Brain microvascular endothelial cell (primary cell): ENCODE results near the gene TAOK2.
A peak's percentile ranks its signal among the peaks of the same experiment; 100 is the strongest.

ENCODE experiments used
- DNase-seq: peaks from one replicate; pipeline ENCODE4 v3.0.0-alpha.2; 2020
- H3K27ac ChIP-seq: fragments of 250-450 bp; sonication (Bioruptor Pico); 2 replicates; pipeline ENCODE4 v1.5.1; 2020; ENCODE audit warnings: mild to moderate bottlenecking, moderate library complexity
- H3K27me3 ChIP-seq: fragments of 250-450 bp; sonication (Bioruptor Pico); replicated peaks from 2 replicates; pipeline ENCODE4 v1.5.1; 2020; ENCODE audit warnings: mild to moderate bottlenecking
- H3K36me3 ChIP-seq: fragments of 250-450 bp; sonication (Bioruptor Pico); replicated peaks from 2 replicates; pipeline ENCODE4 v1.5.1; 2020; ENCODE audit warnings: mild to moderate bottlenecking
- H3K4me3 ChIP-seq: 2 replicates; pipeline ENCODE4 v1.5.1; 2011; ENCODE audit warnings: low read depth, mild to moderate bottlenecking, control low read depth, low read length, moderate library complexity
- CTCF ChIP-seq: IDR thresholded peaks from 2 replicates; pipeline ENCODE4 v1.5.1; 2011; ENCODE audit warnings: low read depth, mild to moderate bottlenecking, moderate library complexity, low read length, control low read depth, inconsistent platforms; ENCODE audit errors: missing control alignments
- in situ Hi-C: cut with HindIII; loops from 2 replicates; pipeline ENCODE4 v1.10.0; 2017; ENCODE audit warnings: low sequenced_read_pairs, low pct_ligation_motif_present

The TAOK2 gene

GRCh38 chr16:29974291-29975133, 844 bp downstream of the TAOK2 start:
- H3K36me3 ChIP-seq, result peaks cover 26% of the 10 kb centered on the region
- DNase-seq, result no peak
- H3K27ac ChIP-seq, result peak overlapping the region; percentile 41
- in situ Hi-C loops, result no loop called here
- no peaks in the 10 kb centered on the region for H3K27me3 ChIP-seq
- H3K4me3 ChIP-seq, result peak overlapping the region; percentile 92
- no peak for TF ChIP-seq CTCF

- TF ChIP-seq CTCF, result no peak
- in situ Hi-C loops, result no loop called here
- no peak for DNase-seq
- H3K36me3 ChIP-seq, result peaks cover 28% of the 10 kb centered on the region
- peak overlapping the region; percentile 92 for H3K4me3 ChIP-seq
- no peak overlapping the region for H3K27ac ChIP-seq
- no peaks in the 10 kb centered on the region for H3K27me3 ChIP-seq
These were observed 1.5 kb downstream of the TAOK2 start for GRCh38 chr16:29975134-29975538.

- in situ Hi-C loops, result no loop called here
- Histone ChIP-seq H3K4me3 (peak overlapping the region; percentile 92), H3K27ac (no peak overlapping the region), H3K27me3 (no peaks in the 10 kb centered on the region), H3K36me3 (peaks cover 36% of the 10 kb centered on the region)
- no peak for TF ChIP-seq CTCF
- DNase-seq, result no peak
These were observed 2.3 kb downstream of the TAOK2 start for GRCh38 chr16:29975811-29976511.

GRCh38 chr16:29977063-29977825, 3.6 kb downstream of the TAOK2 start:
- in situ Hi-C loops, result no loop called here
- no peak for DNase-seq
- Histone ChIP-seq H3K27me3 (no peaks in the 10 kb centered on the region), H3K4me3 (no peak overlapping the region), H3K36me3 (peaks cover 47% of the 10 kb centered on the region), H3K27ac (no peak overlapping the region)
- no peak for TF ChIP-seq CTCF

- Histone ChIP-seq H3K4me3 (no peak overlapping the region), H3K27ac (no peak overlapping the region), H3K27me3 (no peaks in the 10 kb centered on the region), H3K36me3 (peaks cover 50% of the 10 kb centered on the region)
- in situ Hi-C loops, result no loop called here
- no peak for TF ChIP-seq CTCF
- no peak for DNase-seq
These were observed 4.4 kb downstream of the TAOK2 start for GRCh38 chr16:29978081-29978480.
